Ishikawa (cell line): Measurements from ENCODE around the gene DPYD.

Experiments used
- CREB1 ChIP-seq: IDR thresholded peaks from 2 replicates; pipeline ENCODE4 v1.6.1; 2012; ENCODE audit warnings: low read depth
- EP300 ChIP-seq: IDR thresholded peaks from 2 replicates; pipeline ENCODE4 v1.6.1; 2012; ENCODE audit warnings: borderline replicate concordance
- NFIC ChIP-seq: IDR thresholded peaks from 2 replicates; pipeline ENCODE4 v1.6.1; 2012
- RAD21 ChIP-seq: IDR thresholded peaks from 2 replicates; pipeline ENCODE4 v1.6.1; 2012; ENCODE audit warnings: low read depth
- YY1 ChIP-seq: IDR thresholded peaks from 2 replicates; pipeline ENCODE4 v1.6.1; 2012; ENCODE audit warnings: low read depth
- TF ChIP-seq, protein P1 (sequence below): IDR thresholded peaks from 2 replicates; pipeline ENCODE4 v1.6.1; 2012
- TF ChIP-seq, protein P2 (sequence below): IDR thresholded peaks from 2 replicates; pipeline ENCODE4 v1.6.1; 2012

DNA sequence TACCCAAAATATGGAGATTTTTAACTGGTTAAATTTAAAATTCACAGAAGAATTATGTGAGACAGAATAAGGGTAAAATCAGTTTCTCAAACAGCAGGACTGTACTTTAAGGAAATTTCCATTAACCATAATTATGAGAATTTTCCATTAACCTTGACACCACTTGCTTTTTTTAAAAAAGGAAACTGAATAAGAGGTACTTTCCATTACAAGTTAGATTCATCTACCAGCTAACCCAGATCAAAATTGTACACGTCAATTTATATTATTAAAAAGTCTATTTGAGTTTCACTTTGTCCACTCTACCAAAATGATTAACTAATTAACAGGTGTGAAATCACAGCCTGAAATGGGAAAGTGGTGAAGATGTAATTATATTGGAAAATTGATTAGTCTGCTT is 414.5 kb downstream of the DPYD start:
- TF ChIP-seq, protein P1, sequence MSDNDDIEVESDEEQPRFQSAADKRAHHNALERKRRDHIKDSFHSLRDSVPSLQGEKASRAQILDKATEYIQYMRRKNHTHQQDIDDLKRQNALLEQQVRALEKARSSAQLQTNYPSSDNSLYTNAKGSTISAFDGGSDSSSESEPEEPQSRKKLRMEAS, result no peak
- TF ChIP-seq EP300 (no peak), YY1 (no peak), CREB1 (no peak), NFIC (no peak), RAD21 (no peak)
- TF ChIP-seq, protein P2, sequence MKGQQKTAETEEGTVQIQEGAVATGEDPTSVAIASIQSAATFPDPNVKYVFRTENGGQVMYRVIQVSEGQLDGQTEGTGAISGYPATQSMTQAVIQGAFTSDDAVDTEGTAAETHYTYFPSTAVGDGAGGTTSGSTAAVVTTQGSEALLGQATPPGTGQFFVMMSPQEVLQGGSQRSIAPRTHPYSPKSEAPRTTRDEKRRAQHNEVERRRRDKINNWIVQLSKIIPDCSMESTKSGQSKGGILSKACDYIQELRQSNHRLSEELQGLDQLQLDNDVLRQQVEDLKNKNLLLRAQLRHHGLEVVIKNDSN, result no peak
